Measurements from ENCODE around the gene TNIP3. TPM values are rescaled to one million over a fixed set of nuclear protein-coding genes. Genes with fewer than 3 reads are reported as not detected.

The TNIP3 gene
- total and polyA plus RNA-seq, 3 experiments from 2014 or later: 7.0 to 15.7 (median 13.7) TPM

- Histone ChIP-seq H3K36me3 (ENCODE audit: insufficient read depth, low read length) (no peaks in the 10 kb centered on the region), H3K4me1 (ENCODE audit: insufficient read depth, low read length) (peaks cover 12% of the 10 kb centered on the region), H3K27ac (ENCODE audit: low read depth, low read length) (no peak overlapping the region), H3K27me3 (ENCODE audit: insufficient read depth, low read length, poor library complexity, severe bottlenecking) (no peaks in the 10 kb centered on the region), H3K4me3 (ENCODE audit: low read length) (no peak overlapping the region), H3K9me3 (ENCODE audit: low read length) (no peaks in the 10 kb centered on the region)
- Mint-ChIP-seq H3K9me3 (no peaks in the 10 kb centered on the region), H3K4me3 (no peak overlapping the region), H3K27me3 (no peaks in the 10 kb centered on the region), H3K36me3 (peaks cover 6 to 49% (median 16%) of the 10 kb centered on the region in 3 donors), H3K27ac (no peak overlapping the region), H3K4me1 (peaks cover 13 to 14% (median 13%) of the 10 kb centered on the region in 3 donors)
- POLR2A ChIA-PET: no interaction called here
- DNase-seq: no peak
- CTCF ChIA-PET: no interaction called here
These were observed 17.6 kb downstream of the TNIP3 start for GRCh38 chr4:121146530-121146929.

- DNase-seq: no peak
- H3K27me3 ChIP-seq (ENCODE audit: insufficient read depth, low read length, poor library complexity, severe bottlenecking): no peaks in the 10 kb centered on the region
- Mint-ChIP-seq H3K27me3 (no peaks in the 10 kb centered on the region), H3K36me3 (peaks cover 8 to 50% (median 13%) of the 10 kb centered on the region in 3 donors), H3K9me3 (no peaks in the 10 kb centered on the region), H3K4me3 (no peak overlapping the region), H3K4me1 (peaks cover 3 to 5% (median 5%) of the 10 kb centered on the region in 3 donors), H3K27ac (no peak overlapping the region)
- no peaks in the 10 kb centered on the region for H3K36me3 ChIP-seq (ENCODE audit: insufficient read depth, low read length)
- H3K4me1 ChIP-seq (ENCODE audit: insufficient read depth, low read length): peaks cover 3% of the 10 kb centered on the region
- no peak overlapping the region for H3K27ac ChIP-seq (ENCODE audit: low read depth, low read length)
- ChIA-PET POLR2A (no interaction called here), CTCF (no interaction called here)
- H3K9me3 ChIP-seq (ENCODE audit: low read length): no peaks in the 10 kb centered on the region
- no peak overlapping the region for H3K4me3 ChIP-seq (ENCODE audit: low read length)
These were observed 18.7 kb downstream of the TNIP3 start for GRCh38 chr4:121145430-121145829.

DNA sequence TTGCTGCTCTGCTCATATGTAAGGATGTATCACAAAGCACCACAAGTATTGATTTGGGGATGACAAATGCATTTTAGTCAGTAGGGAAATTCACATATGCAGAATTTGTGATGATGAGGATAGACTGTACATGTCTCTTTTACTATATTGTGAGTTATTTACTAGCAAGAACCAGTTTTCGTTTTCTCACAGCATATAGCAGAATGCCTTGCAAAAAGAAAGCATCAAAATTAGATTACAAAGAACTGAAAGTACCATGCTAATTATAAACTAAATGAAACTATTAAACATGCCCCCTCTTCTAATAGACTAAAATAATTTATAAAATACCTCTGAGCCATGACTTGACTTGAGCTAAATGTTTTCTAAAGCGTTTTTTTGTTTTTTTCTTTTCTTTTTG is 20.1 kb downstream of the TNIP3 start:
- no peak overlapping the region for H3K27ac Mint-ChIP-seq
- ChIA-PET CTCF (no interaction called here), POLR2A (no interaction called here)
- Histone ChIP-seq H3K27me3 (ENCODE audit: insufficient read depth, low read length, poor library complexity, severe bottlenecking) (no peaks in the 10 kb centered on the region), H3K4me3 (ENCODE audit: low read length) (no peak overlapping the region), H3K9me3 (ENCODE audit: low read length) (no peaks in the 10 kb centered on the region), H3K27ac (ENCODE audit: low read depth, low read length) (no peak overlapping the region), H3K4me1 (ENCODE audit: insufficient read depth, low read length) (peaks cover 15% of the 10 kb centered on the region), H3K36me3 (ENCODE audit: insufficient read depth, low read length) (no peaks in the 10 kb centered on the region)
- peaks cover 14 to 19% (median 17%) of the 10 kb centered on the region in 3 donors for H3K4me1 Mint-ChIP-seq
- H3K9me3 Mint-ChIP-seq: no peaks in the 10 kb centered on the region
- H3K4me3 Mint-ChIP-seq: no peak overlapping the region
- H3K36me3 Mint-ChIP-seq: peaks cover 8 to 41% (median 12%) of the 10 kb centered on the region in 3 donors
- no peaks in the 10 kb centered on the region for H3K27me3 Mint-ChIP-seq
- DNase-seq: no peak

DNA sequence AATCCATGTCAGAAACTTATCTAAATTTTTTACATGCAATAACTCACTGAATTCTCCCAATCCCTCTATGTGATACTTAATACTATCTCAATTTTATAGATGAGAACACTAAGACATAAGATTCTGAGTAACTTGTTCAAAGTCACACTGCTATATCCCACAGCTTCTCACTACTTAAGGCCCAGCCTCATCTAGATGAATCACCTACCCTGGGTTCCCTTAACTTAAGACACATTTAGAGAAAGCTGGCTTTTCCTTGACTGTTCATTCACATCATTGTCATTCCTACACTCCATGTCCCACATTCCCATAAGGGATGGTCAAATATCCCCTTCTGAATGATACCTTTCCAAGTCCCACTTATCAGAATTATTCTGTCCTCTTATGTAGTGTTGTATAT is 21.0 kb downstream of the TNIP3 start:
- H3K36me3 ChIP-seq (ENCODE audit: insufficient read depth, low read length): no peaks in the 10 kb centered on the region
- Mint-ChIP-seq H3K4me1 (peaks cover 22 to 28% (median 23%) of the 10 kb centered on the region in 3 donors), H3K27me3 (no peaks in the 10 kb centered on the region), H3K4me3 (no peak overlapping the region), H3K27ac (no peak overlapping the region), H3K9me3 (no peaks in the 10 kb centered on the region), H3K36me3 (peaks cover 7 to 40% (median 12%) of the 10 kb centered on the region in 3 donors)
- H3K4me3 ChIP-seq (ENCODE audit: low read length): no peak overlapping the region
- no peaks in the 10 kb centered on the region for H3K27me3 ChIP-seq (ENCODE audit: insufficient read depth, low read length, poor library complexity, severe bottlenecking)
- peaks cover 24% of the 10 kb centered on the region for H3K4me1 ChIP-seq (ENCODE audit: insufficient read depth, low read length)
- H3K9me3 ChIP-seq (ENCODE audit: low read length): no peaks in the 10 kb centered on the region
- CTCF ChIA-PET: no interaction called here
- no peak overlapping the region for H3K27ac ChIP-seq (ENCODE audit: low read depth, low read length)
- POLR2A ChIA-PET: no interaction called here
- DNase-seq: no peak

DNA sequence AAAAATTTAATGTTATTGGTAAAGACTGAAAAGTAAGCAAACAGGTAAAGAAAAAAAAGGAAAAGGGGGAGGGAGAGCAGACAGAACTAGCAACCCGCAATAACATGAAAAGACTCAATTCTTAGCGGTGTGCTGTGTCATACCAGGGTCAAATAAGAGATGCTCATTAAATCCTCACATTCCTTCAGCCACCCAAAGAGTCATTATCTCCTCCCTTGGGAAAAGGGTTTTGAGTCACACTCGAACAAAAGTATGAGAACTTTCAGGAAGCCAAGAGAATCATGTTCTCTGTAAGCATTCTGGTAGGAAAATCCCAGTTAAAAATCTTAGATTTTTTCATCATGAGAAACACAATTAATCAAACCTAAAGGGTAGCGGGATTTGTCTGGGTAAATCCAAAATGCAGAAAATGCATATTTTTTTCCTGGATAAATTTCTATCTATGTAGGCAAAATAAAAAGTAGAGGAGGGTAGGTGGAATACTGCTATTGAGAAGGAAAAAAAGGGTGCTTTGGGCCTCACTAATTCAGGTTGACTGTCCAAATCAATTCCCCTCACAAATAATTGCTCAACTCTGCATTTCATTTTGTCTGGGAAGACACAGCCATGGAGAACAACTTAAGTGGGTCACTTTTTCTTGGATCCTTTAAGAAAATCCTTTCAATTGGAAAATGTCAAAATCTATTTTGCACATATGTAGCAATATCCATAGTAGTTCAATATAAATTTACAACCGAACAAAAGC is 23.2 kb downstream of the TNIP3 start:
- H3K27me3 Mint-ChIP-seq: no peaks in the 10 kb centered on the region
- Histone ChIP-seq H3K36me3 (ENCODE audit: insufficient read depth, low read length) (no peaks in the 10 kb centered on the region), H3K4me1 (ENCODE audit: insufficient read depth, low read length) (peaks cover 26% of the 10 kb centered on the region), H3K27ac (ENCODE audit: low read depth, low read length) (no peak overlapping the region), H3K4me3 (ENCODE audit: low read length) (no peak overlapping the region), H3K27me3 (ENCODE audit: insufficient read depth, low read length, poor library complexity, severe bottlenecking) (no peaks in the 10 kb centered on the region), H3K9me3 (ENCODE audit: low read length) (no peaks in the 10 kb centered on the region)
- H3K36me3 Mint-ChIP-seq: peaks cover 4 to 35% (median 9%) of the 10 kb centered on the region in 3 donors
- no peaks in the 10 kb centered on the region for H3K9me3 Mint-ChIP-seq
- ChIA-PET POLR2A (interaction anchor here (0.7 kb wide), 1 partner anchor 248 kb away, joined by 4 read pairs; no protein-coding TSS in a partner anchor), CTCF (no interaction called here)
- peaks cover 28 to 36% (median 33%) of the 10 kb centered on the region in 3 donors for H3K4me1 Mint-ChIP-seq
- H3K27ac Mint-ChIP-seq: peak overlapping the region in 2 of 8 donors; percentile 15 to 81
- no peak overlapping the region for H3K4me3 Mint-ChIP-seq
- no peak for DNase-seq

GRCh38 chr4:121139533-121140222 is 24.4 kb downstream of the TNIP3 start:
- Mint-ChIP-seq H3K4me3 (peak overlapping the region in 3 of 7 donors; percentile 19 to 57 (median 22)), H3K27ac (peak overlapping the region in 7 of 8 donors; percentile 29 to 84 (median 67)), H3K27me3 (no peaks in the 10 kb centered on the region), H3K36me3 (peaks cover 4 to 43% (median 9%) of the 10 kb centered on the region in 3 donors), H3K9me3 (no peaks in the 10 kb centered on the region), H3K4me1 (peaks cover 29 to 41% (median 38%) of the 10 kb centered on the region in 3 donors)
- Histone ChIP-seq H3K9me3 (ENCODE audit: low read length) (no peaks in the 10 kb centered on the region), H3K27ac (ENCODE audit: low read depth, low read length) (no peak overlapping the region), H3K4me1 (ENCODE audit: insufficient read depth, low read length) (peaks cover 26% of the 10 kb centered on the region), H3K27me3 (ENCODE audit: insufficient read depth, low read length, poor library complexity, severe bottlenecking) (no peaks in the 10 kb centered on the region), H3K36me3 (ENCODE audit: insufficient read depth, low read length) (no peaks in the 10 kb centered on the region), H3K4me3 (ENCODE audit: low read length) (no peak overlapping the region)
- peak in 2 of 5 donors; percentile 1 to 68 for DNase-seq
- POLR2A ChIA-PET: no interaction called here
- CTCF ChIA-PET: no interaction called here

GRCh38 chr4:121138039-121138825 is 25.9 kb downstream of the TNIP3 start:
- H3K4me1 ChIP-seq (ENCODE audit: insufficient read depth, low read length): peaks cover 26% of the 10 kb centered on the region
- Mint-ChIP-seq H3K27me3 (no peaks in the 10 kb centered on the region), H3K4me3 (peak overlapping the region in 1 of 7 donors; percentile 15), H3K9me3 (no peaks in the 10 kb centered on the region), H3K27ac (peak overlapping the region in 6 of 8 donors; percentile 21 to 72 (median 53)), H3K4me1 (peaks cover 30 to 39% (median 38%) of the 10 kb centered on the region in 3 donors), H3K36me3 (peaks cover 4 to 42% (median 6%) of the 10 kb centered on the region in 3 donors)
- ChIA-PET CTCF (interaction anchor here (1.5 kb wide), 1 partner anchor 20 kb away, joined by 3 read pairs; no protein-coding TSS in a partner anchor), POLR2A (no interaction called here)
- H3K27ac ChIP-seq (ENCODE audit: low read depth, low read length): no peak overlapping the region
- no peaks in the 10 kb centered on the region for H3K9me3 ChIP-seq (ENCODE audit: low read length)
- no peaks in the 10 kb centered on the region for H3K36me3 ChIP-seq (ENCODE audit: insufficient read depth, low read length)
- no peak overlapping the region for H3K4me3 ChIP-seq (ENCODE audit: low read length)
- H3K27me3 ChIP-seq (ENCODE audit: insufficient read depth, low read length, poor library complexity, severe bottlenecking): no peaks in the 10 kb centered on the region
- peak in 2 of 5 donors; percentile 28 to 48 for DNase-seq
